ENCODE results near the gene TAMALIN.
"Not testable (repeated sequence)": the region's sequence is repeated elsewhere in the genome, so short reads cannot be mapped to it uniquely, and the experiment has no call there.

Gene TAMALIN

DNA sequence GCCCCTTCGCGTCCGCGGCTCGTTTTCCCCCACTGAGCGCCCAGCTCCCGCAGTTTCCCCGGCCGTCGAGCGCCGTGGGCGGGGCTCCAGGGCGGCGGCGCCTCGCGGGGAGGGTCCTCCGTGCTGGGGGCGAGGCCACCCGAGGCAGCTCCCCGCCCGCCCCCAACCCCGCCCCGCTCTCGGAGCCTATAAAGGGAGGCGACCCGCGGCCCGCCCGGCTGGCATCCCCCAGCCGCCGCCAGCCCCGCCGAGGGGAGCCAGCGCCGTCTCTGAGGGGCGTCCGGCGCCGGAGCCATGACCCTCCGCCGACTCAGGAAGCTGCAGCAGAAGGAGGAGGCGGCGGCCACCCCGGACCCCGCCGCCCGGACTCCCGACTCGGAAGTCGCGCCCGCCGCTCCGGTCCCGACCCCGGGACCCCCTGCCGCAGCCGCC is at the start of gene TAMALIN:
Gene TAMALIN (plus strand): TSS at position 221 of the 432 bp plus-strand sequence. CDS start 74 bp downstream, at position 295.
- DNase-seq (ENCODE audit: low read depth), result no peak

DNA sequence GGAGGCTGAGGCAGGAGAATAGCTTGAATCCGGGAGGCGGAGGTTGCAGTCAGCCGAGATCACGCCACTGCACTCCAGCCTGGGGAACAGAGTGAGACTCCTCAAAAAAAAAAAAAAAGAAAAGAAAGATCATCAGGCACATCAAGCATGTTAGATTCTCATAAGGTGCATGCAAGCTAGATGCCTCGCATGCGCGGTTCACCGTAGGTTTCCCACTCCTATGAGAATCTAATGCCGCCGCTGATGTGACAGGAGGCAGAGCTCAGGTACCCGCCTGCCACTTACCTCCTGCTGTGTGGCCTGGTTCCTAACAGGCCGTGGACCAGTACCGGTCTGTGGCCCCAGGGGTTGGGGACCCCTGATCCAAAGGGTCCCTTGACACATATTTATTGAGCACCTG is 48.2 kb upstream of the TAMALIN start:
- no peak for DNase-seq (ENCODE audit: low read depth)

DNA sequence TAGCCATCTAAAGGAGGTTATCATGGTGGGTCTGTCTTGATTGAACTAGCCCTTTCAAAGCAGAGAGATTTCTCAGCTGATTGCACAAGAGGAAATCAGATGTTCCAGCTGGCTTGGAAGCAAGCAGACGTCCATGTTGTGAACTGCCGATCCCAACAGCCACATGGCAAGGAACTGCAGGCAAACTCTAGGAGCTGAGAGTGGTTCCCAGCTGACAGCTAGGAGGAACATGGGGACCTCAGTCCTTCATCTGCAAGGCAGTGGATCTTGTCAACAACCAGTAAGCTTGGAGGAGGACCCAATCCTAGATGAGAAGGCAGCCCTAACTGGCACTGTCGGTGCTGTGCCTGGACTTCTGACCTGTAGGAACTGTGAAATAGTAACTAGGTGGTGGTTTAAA is 47.5 kb upstream of the TAMALIN start:
- no peak for DNase-seq (ENCODE audit: low read depth)

DNA sequence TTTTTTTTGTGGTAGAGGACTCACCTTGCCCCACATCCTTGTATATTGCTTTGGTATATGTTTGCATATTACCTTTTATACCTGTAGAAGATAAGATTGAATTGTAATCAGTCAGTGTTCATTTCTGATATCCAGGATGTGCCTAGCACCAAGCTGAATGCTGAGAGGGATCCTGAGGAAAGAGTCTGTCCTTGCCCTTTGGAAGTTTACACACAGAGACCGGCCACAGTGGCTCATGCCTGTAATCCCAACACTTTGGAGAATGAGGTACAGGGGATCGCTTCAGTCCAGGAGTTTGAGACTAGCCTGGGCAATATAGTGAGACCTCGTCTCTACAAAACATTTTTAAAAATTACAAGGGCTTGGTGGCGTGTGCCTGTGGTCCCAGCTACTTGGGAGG is 46.8 kb upstream of the TAMALIN start:
- no peak for DNase-seq (ENCODE audit: low read depth)

DNA sequence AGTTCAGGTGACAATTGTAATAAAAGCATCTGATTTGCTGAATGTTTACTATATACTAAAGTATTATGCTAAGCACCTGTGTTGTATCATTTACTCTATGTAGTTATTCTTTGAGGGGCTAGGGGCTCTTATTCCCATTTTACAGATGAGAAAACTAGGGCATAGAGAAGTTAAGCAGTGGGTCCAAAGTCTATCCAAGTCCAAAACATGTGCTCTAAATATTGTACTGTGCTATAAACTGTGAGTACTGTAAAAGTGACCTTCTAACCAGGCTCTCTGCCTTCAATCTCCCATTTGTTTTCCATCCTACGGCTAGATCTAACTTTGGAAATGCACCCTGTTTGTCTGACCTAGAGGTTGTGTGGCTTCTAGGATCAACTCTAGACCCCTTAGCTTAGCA is 46.3 kb upstream of the TAMALIN start:
- DNase-seq (ENCODE audit: low read depth), result no peak

DNA sequence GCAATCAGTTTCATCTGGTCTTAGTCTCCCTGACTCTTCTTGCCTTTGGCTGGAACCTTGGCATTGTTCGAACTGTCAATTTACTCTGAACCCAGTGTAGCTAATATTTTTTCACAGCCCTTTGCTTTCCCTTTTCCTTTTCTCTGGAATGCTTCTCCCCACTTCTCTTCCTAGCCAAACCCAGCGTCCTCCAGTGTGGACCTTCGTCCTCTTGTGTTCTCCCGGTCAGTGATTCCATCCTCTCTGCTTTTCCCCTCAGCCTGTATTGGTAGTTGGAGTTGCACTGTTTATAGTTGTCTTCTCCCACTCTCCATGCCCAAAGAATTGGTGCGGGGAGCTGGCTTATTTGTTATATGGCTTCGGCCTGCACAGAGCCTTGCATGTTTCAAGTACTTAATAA is 45.9 kb upstream of the TAMALIN start:
- DNase-seq (ENCODE audit: low read depth), result no peak

DNA sequence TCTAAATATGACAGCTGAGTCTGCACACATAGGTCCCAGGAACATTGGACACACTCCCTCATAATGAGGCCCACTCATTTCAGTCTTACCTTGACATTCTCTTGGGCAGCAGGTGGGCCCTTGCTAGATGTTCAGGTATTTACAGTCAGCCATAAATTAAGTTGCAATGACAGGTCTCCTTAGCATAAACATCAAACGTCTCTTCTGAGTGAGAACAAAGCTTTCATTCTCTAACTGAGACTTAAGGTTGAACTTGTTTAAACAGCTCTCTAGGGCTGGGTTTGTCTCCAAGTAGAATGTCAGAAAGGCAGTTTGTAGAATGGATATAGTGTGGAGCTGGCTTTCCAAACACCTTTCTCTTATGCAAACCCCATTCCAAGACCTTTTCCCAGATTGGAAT is 44.9 kb upstream of the TAMALIN start:
- no peak for DNase-seq (ENCODE audit: low read depth)

DNA sequence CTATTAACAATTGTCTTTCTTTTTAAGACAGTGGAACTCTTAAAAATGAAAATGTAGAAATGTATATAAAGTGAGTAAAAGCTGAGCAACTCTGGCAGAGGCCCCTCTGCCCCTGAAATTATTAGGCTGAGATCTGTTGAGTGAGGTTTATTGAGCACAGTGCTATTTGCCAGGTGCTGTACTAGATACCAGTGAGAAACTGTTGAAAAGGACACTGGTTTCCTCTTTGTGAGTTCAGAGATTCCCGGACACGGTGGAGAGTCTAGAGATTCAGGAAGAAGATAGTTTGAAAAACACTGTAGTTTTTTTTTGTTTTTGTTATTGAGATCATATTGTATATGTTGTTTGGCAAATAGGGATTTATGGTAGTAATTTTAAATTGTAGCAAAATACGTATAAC is 44.0 kb upstream of the TAMALIN start:
- DNase-seq (ENCODE audit: low read depth), result no peak

DNA sequence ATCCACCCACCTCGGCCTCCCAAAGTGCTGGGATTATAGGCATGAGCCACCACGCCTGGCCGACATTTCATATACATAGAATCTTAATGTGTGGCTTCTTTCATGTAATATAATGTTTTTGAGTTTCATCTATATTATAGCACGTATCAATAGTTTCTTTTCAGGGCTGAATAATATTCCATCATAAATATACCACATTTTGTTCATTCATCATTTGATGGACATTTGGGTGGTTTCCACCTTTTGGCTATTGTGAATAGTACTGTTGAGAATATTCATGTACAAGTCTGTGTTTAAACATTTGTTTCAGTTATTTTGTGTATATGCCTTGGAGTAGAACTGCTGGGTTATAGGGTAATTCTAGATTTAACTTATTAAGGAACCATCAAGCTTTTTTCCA is 43.3 kb upstream of the TAMALIN start:
- no peak for DNase-seq (ENCODE audit: low read depth)

DNA sequence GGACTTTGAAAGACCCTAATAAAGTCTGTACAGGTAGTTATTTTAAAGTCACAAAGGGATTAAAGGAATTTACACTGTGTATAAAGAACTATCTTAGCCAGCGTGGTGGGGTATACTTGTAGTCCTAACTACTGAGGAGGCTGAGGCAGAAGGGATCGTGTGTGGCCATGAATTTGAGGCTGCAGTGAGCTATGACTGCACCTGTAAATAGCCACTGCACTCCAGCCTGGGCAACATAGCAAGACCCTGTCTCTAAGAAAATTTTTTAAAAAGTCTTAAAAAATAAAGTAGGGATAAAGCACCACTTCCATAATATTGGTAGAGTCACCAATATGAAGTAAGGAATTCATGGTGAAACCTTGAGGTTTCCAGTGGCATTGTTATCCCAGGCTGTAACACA is 37.1 kb upstream of the TAMALIN start:
- DNase-seq (ENCODE audit: low read depth), result no peak

DNA sequence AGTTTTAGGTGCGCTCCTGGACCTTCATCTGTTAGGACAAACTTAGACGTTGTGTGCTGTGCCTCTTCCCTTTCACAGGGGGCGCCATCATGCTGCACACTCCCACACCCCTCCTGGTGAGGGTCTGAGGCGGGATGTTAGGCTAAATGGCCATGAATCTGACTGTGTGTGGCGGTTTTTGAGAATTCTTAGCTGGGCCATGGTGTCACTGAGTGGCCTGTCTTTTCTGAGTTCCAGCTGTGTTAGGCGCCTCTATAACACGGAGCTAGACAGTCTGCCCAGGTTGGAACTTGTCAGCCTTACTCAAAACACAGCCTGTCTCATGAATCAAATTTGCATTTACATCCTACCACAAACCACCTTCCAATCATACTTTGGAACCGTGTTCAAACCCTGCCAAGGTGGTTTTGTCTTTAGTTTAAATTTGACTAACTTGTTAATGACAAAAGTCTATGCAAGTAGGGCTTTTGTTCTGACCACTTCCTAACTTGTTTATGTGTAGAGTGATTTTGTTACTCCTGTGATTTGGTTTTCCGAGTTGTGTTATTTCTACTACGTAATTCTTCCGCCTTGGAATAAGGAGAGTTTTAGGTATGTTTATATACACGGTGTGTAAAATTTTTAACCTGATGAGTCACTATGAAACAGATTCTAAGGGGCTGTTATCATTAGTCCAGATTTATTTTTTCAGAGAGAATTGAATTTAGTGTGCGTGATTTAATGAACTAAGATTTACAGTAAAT is 35.7 kb upstream of the TAMALIN start:
- DNase-seq (ENCODE audit: low read depth), result no peak

DNA sequence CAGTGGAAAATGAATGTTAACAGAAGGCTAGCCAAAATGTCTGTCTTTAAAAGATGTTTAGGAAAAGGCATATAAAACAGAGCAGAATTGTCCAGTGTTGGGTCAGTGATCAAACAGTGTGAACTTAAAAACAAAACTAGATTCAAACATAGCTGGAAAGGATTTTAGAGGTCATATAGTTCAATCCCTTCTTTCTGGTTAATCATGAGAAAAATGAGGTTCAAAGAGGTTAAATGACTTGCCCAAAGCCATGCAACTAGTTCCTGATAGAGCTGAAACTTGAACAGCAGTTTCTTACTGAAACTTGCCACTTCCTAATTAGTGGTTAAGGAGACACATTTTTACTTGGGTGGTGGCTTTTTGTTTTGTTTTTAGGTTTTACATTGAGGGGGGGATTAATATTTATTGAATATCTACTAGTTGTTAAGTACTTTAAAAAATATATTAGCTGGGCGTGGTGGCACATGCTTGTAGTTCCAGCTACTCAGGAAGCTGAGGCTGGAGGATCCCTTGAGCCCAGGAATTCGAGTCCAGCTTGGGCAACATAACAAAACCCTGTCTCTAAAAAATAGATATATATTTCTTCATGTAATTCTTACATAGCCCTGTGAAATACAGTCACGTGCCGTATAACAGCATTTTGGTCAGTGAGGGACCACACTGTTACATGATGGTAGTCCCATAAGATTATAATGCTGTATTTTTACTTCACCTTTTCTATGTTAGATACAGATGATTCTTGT is 34.9 kb upstream of the TAMALIN start:
- DNase-seq (ENCODE audit: low read depth), result no peak

DNA sequence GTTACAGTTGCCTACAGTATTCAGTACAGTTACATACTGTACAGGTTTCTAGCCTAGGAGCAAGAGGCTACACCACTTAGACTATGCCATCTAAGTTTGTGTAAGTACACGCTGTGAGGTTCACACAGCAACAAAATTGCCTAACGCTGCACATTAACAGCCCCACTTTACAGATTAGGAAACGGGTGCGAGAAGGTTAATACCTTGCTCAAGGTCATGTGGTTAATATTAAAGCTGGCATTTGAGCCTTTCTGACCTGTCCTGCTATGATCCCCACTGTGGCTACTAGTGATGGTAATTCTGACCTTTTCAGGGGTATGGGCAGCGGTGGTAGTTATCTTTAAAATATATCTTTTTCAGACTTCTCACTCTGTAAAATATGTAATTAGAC is 34.3 kb upstream of the TAMALIN start:
- no peak for DNase-seq (ENCODE audit: low read depth)

DNA sequence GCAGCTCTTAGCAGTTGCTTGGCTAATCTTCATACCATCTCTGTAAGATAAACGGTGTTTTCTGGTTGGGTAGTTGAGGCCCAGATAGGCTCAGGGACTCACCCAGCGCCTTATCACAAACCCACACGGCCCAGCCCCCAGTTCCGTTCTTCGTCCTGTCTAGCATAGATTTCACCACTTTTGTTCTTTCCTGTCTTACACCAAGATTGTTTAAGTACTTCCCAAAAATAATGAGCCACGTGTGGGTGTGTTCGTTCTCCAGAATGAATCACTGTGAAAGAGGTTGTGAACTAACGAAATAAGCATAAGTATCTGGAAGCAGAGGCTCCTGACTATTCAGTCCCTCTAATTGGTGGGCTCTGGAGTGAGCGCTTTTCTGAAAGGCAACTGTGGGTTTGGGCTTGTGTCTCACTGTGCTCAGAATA is 33.9 kb upstream of the TAMALIN start:
- DNase-seq (ENCODE audit: low read depth), result no peak

DNA sequence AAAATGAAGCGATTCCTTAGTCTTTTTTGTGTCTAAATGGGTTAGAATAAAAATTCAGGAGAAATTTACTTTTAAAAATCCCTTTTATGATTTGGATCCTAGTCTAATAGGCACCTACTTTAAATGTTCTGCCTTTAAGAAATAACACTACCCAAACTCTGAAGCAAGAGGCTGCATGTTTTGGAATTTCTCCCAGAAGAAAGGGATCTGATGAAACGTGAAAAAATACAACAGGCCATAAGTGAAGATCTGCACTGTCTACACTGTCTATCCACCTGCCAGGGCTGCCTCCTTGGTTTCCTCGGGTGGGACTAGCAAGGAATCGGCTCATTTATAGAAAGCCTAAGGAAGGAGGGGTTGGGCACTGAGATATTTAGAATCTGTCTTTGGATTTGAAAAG is 33.2 kb upstream of the TAMALIN start:
- DNase-seq (ENCODE audit: low read depth), result no peak

DNA sequence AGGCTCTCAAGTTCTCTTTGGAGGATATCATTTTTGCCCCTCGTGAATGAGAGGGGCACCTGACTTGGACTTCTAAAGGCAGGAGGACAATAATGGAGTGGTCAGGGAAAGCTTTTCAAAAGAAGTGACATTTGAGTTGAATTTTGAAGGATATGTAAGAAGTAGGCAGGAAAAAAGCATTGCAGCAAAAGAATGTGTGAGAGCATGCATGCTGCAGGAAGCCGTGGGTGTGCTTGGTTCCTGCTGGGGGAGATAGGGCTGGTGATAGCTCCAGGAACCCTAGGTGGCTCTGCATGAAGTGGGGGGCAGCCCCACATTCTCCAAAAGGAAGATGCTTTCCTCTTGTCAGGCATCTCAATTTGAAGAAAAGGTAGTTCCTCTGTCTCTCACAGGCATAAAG is 32.1 kb upstream of the TAMALIN start:
- no peak for DNase-seq (ENCODE audit: low read depth)

DNA sequence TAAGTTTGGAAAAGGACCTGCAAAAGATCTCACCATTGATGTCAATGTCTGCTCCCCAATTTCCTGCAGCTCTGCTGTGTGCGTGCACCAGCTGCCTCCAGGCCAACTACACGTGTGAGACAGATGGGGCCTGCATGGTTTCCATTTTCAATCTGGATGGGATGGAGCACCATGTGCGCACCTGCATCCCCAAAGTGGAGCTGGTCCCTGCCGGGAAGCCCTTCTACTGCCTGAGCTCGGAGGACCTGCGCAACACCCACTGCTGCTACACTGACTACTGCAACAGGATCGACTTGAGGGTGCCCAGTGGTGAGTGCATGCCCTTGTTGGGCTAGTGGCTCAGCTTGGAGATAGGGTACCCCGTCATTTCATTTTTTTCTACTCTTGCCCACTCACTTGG is 31.6 kb upstream of the TAMALIN start:
- no peak for DNase-seq (ENCODE audit: low read depth)

DNA sequence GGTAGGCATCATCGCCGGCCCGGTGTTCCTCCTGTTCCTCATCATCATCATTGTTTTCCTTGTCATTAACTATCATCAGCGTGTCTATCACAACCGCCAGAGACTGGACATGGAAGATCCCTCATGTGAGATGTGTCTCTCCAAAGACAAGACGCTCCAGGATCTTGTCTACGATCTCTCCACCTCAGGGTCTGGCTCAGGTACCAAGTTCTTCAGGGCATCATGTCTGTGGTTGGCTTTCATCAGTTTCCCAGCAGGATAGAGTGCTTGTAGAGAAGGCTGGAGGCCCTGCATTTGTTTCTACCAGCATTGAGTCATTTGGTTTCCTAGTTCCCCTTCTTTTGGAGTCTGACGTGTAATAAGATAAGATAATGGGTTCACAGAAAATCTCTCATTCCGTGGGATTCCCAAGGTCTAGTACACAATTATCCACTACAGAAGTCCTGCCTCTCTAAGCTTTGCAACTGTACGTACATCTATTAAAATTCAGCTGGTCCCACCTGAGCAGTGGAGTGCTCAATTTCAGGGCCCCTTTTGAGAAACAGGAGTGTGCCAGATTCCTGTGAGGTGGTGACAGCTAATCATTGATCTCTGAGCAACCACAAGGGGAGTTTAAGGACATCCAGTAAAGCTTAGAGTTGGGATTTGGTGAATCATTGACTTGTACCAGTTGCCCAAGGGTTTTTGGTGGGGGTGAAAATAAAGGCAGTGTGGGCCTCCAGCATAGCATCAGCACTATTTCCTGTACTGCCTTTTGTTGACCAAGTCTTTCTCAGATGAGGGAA is 30.2 kb upstream of the TAMALIN start:
- DNase-seq (ENCODE audit: low read depth), result no peak

DNA sequence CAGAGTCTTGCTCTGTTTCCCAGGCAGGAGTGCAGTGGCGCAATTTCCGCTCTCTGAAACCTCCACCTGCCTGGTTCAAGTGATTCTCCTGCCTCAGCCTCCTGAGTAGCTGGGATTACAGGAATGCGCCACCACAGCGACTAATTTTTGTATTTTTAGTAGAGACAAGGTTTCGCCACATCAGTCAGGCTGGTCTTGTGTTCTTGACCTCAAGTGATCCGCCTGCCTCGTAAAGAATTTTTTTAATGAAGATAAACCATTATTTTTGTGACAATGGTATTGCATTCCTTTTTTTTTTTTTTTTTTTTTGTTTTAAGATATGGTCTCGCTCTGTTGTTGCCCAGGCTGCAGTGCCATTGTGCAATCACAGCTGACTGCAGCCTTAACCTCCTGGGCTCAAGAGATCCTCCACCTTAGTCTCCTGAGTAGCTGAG is 29.4 kb upstream of the TAMALIN start:
- DNase-seq (ENCODE audit: low read depth), result no peak

DNA sequence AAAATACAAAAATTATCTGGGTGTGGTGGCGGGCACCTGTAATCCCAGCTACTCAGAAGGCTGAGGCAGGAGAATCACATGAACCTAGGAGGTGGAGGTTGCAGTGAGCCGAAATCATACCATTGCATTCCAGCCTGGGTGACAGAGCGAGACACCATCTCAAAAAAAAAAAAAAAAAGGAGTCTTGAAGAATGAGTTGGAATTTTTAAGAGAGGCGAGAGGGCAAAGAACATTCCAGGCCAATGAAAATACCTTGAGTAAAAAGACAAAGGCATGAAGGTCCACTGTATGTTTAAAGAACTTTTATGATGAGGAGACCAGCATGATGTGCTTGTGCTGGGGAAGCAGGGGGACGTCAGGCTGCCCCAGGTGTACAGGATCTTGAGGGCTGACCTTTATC is 27.4 kb upstream of the TAMALIN start:
- not testable (repeated sequence) for DNase-seq (ENCODE audit: low read depth)

DNA sequence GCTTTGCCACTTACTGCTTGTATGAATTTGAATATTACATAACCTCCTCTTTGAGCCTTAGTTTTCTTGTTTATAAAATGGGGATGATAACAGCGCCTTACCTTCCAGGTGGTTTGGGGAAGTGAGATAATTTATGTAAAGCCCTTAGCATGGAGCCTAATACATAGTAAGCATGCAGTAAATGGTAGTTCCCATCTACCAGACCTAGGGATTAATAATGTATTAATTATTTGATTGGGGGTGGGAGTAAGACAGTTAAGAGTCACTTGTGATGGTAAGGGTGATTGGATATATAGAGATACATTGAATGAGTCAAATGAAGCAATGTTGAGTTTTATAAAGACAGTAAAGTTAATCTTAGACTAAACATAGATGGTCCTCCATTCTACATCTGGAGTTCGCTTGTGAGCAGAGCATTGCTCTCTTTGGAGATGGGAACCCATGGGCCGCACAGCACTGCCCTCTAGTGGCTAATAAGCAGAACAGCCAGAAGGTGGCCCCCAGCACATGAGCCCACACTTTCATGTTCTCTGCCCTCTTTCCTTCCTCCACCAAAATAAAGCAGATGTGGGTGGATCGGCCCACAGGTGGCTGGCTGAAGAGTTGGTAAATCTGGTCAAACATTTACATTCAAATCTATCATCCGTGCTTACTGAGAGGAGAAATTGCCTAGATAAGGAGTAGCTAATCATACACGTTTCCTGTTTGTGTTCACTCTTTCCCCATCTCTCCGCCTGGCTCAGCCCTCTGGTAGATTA is 26.5 kb upstream of the TAMALIN start:
- DNase-seq (ENCODE audit: low read depth), result peak; percentile 42

DNA sequence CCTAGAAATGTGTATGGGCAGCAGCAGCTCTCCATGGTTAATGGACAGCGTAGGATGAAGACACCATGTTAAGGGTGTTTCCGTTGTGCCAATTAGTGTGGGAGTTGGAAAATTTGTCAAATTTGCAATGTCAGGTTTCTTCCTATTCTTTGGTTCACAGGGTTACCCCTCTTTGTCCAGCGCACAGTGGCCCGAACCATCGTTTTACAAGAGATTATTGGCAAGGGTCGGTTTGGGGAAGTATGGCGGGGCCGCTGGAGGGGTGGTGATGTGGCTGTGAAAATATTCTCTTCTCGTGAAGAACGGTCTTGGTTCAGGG is 26.0 kb upstream of the TAMALIN start:
- DNase-seq (ENCODE audit: low read depth), result no peak
